Heart left ventricle (tissue), 13 donors: ENCODE measurements around the gene NSD2.

ENCODE experiments used
- POLR2A ChIP-seq, 2 donors: fragments of 450-650 bp; IDR thresholded peaks; one replicate each; pipeline ENCODE4 v1.6.1; 2017; ENCODE audit warnings: antibody characterized with exemption in 2 of 2, mild to moderate bottlenecking in 2 of 2, moderate library complexity in 2 of 2
- TF ChIP-seq, protein P1 (sequence below), 12 donors: fragments of 200-600 bp; sonication (generic) in 4 of 12; IDR thresholded peaks; one replicate each; pipeline versions ENCODE4 v1.5.0 to v1.8.0; 2018 to 2022; ENCODE audit warnings: antibody characterized with exemption in 12 of 12, mild to moderate bottlenecking in 5 of 12
- donor health status: ischemic (EF 13 %, LVEDD 7.1; RV severe dilation, severe dysfunction).
- donor health status: DM: no; HTN: yes; CAD: no.
- donor health status: DM: no; HTN: no; CAD: no.
- donor health status: ischemic (EF 25% LVEDD 6.9; RV normal size, moderate dysfunction).
- donor health status: ischemic (EF 25% LVEDD 5.7; RV mildly dilated, moderate dysfunction).
- donor health status: ischemic (EF 35%, LVEDD 5.7; RV mildly dilated, moderate dysfunction).
- donor health status: nonischemic (EF 11% LVEDD 7.7; RV severe dilation, severe dysfunction).
- donor health status: DM: yes; HTN: yes; CAD: no.
- donor health status: PGD.
- donor health status: ischemic (EF 29% LVEDD 5.4; RV normal size, mild dysfunction).
- donor health status: nonischemic (EF 23%, LVEDD 6.1; RV moderate dilation, normal function).

DNA sequence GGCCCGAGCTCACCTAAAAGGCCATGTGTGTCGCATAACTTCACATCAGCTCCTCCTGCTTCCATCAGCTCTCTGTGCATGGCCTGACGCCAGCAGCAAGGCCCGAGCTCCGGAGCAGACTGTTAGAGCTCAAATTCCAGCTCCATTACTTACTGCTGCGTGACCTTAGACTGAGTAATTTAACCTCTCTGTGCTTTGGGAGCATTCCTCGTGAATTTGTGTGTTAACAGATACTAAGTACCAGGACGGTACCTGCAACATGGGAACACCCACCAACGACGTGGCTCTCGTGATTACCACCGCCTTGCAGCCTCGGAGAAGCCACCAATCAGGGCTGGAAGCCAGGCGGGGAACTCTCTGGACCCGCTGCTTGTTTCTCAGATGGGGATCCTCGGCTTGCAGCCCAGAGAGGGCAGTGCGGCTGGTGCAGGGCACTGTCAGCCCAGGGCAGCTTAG is 28.2 kb upstream of the NSD2 start:
- no peak for TF ChIP-seq POLR2A (IDR thresholded peaks at IDR 0.05)
- TF ChIP-seq, protein P1, sequence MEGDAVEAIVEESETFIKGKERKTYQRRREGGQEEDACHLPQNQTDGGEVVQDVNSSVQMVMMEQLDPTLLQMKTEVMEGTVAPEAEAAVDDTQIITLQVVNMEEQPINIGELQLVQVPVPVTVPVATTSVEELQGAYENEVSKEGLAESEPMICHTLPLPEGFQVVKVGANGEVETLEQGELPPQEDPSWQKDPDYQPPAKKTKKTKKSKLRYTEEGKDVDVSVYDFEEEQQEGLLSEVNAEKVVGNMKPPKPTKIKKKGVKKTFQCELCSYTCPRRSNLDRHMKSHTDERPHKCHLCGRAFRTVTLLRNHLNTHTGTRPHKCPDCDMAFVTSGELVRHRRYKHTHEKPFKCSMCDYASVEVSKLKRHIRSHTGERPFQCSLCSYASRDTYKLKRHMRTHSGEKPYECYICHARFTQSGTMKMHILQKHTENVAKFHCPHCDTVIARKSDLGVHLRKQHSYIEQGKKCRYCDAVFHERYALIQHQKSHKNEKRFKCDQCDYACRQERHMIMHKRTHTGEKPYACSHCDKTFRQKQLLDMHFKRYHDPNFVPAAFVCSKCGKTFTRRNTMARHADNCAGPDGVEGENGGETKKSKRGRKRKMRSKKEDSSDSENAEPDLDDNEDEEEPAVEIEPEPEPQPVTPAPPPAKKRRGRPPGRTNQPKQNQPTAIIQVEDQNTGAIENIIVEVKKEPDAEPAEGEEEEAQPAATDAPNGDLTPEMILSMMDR (IDR thresholded peaks at IDR 0.05) = no peak
